HG03175 (cell line): ENCODE data around the gene RUFY1.
A peak's percentile ranks its signal among the peaks of the same experiment; 100 is the strongest.

Experiments
- ATAC-seq: cut with Tn5 transposase; IDR thresholded peaks from one replicate; pipeline ENCODE4 v1.9.1; 2021; ENCODE audit warnings: mild to moderate bottlenecking, moderate library complexity; ENCODE audit not compliant: unreplicated experiment

The RUFY1 gene

GRCh38 chr5:179657302-179658178 lies 107.2 kb downstream of the RUFY1 start:
- peak; percentile 90 for ATAC-seq

GRCh38 chr5:179658179-179658856 lies 108.0 kb downstream of the RUFY1 start:
- peak; percentile 69 for ATAC-seq
